GM18867 (cell line): ENCODE measurements around the gene HAPLN3.

Experiments
- ATAC-seq: cut with Tn5 transposase; IDR thresholded peaks from one replicate; pipeline ENCODE4 v1.9.1; 2021; ENCODE audit warnings: mild to moderate bottlenecking, moderate library complexity; ENCODE audit not compliant: unreplicated experiment

The HAPLN3 gene

DNA sequence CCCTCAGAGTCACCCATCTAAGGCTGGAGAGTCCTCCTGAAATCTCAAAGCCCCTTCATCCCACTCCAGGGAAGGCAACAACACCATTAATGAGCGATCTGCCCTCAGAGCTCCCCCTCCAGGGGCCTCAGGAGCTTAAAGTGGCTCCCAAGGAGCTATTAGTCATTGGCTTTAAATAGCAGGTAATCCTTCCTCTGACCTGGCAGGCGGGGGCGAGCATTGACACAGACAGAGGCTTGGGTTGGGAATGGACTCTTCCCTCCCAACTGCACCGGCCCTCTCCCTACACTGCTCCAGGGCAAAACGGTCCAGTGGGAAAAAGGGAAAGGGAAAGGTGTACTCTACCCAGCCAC lies 16.4 kb upstream of the HAPLN3 start:
- ATAC-seq, result no peak

DNA sequence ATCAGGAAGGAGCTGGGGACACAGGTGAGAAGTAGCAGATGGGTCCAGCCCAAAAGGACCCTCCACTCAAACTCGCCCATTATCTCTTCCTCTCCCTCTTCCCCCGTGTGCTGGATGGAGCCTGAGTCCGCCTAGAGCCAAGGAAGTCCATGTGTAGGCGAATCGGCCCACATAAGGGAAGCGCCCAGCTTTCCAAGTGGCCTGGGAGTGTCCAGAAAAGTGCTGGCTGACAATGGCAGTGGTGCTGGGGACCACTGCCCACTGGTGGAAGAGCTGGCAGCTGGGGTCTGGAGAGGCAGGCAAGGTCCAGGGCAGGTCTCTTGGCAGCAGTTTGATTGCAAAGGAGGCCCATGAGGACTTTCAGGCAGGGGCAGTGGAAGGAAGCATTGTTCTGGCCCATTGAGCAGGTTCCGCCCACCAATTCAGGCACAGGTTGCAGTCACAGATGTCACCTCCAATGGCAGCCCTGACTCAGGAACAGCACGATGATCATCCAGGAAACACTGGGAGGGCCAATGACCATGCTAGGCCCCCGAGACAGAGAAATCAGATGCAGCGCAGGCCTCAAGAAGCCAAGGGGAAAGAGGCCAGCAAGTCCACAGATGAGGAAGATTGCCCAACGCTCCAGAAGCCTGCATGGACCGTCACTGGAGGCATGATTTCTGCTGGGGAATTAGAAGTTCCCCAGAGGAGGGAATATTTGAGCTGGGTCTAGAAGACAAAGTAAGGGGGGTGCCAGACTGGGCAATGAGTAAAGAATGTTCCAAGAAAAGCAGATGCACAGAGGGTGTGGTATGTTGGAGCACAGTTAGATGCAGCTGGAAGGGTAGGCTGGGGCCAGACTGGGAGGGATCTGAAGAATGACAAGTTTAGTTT lies 14.8 kb upstream of the HAPLN3 start:
- no peak for ATAC-seq

DNA sequence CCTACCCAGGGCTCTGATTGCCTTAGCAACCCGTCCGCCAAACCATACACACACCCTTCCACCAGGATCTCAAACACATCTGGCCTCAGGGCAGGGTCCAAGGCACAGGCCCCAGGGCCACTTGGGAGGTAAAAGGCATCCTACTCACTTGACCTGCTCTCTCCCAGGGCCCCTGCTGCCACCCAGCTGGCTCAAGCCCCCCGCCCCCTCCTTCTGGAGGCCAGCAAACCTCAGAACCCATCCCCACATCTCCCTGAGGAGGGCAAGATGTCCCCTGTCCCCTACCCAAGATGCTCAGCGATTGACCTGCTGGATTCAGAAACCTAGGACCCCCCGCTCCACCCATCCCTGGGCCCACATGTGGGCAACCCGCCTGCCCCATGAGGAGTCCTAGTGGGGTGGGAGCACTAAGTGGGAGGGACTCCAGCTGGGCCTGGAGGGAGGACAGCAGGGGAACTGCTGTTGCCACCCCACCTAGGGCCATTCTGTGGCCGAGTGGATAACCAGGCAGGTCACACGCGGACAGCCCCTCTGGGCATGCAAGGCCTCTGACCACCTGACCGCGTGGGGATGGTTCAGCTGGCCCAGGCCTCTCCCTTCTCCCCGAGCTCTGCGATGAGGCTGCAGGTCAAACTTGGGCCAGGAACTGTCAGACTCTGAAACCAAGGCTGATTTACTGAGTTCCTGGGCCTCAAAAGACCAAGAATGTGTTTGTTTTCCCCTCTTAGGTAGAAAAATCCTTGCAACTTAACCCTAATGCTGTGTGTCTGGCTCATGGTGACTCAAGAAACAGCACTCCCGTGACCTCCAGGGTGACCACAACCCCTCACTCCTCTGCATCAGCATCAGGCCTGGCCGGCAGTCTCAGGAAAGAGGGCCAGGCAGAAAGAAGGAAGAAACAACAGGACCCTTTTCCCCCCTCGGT lies 13.6 kb upstream of the HAPLN3 start:
- ATAC-seq, result no peak

DNA sequence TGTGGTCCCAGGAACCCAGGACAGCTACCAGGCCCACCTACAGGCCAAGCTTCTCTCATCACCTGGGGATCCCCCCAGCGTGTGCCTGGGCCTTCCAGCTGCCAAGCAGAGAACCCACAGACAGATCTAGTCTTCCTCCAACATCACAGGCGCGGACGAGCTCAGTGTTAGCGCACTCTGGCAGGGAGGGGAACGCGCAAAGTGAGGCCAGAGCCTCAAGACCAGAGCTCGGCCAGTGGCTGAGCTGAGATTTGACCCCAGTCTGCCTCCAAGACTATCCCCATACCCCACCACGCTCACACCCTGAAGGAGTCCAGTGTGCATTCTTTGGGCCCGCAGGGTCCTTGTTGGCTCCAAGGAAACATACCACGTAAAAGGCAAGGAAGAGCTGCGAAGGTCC lies 12.8 kb upstream of the HAPLN3 start:
- ATAC-seq, result no peak

DNA sequence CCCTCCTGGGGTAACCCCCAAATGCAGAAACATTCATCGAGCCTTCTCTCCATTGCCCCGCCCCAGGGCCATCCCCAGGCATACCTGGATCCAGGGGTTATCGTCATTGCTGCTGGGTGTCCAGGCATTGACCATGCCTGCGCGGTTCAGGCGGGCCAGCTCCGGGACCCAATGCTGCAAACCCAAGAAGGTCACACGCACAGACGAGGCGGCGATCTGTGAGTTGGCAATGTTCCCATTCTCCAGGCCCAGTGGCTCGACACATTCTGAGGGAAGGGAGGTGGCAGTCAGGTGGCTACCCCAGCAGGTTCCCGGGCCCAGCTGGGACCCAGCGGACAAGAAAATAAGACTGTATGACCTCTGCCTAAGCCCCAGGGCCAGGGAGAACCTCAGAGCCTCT lies 11.8 kb upstream of the HAPLN3 start:
- ATAC-seq, result no peak

GRCh38 chr15:88906551-88906950 lies 11.2 kb upstream of the HAPLN3 start:
- ATAC-seq, result no peak

DNA sequence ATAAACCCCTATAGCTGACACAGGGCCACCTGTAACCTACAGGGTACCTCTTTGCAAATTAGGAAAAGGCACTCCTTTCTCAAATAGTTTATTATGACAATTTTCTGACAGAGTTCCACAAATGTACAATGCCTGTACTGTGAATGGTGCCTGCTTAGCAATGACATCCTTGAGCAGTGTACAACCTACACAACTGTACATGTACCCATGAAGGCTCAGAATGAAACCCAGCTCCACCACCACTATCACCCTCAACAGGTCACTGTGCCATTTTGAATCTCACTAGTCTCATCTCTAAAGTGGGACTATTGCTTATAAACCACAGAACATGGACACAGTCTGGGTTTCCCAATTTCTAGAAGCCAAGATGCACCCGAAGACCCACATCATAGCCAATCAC lies 10.8 kb upstream of the HAPLN3 start:
- ATAC-seq, result no peak

DNA sequence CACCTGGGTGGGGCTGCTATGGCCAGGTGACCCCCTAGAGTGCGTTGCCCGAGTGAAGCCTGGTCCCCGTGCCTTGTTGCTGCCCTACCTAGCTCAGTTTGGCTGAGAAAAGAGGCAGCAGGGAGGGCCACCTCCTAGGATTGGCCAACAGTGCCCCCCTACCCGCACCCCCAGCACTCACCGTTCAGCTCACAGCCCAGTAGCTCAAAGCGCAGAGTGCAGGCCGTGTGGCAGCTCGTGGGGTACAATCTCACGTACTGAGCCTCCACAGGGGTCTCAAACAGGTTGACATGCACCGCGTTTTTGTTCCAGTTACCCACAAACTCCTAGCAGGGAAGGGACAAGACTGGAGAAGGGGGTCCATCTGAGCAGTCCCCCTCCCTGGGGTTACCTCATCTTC lies 10.2 kb upstream of the HAPLN3 start:
- no peak for ATAC-seq

DNA sequence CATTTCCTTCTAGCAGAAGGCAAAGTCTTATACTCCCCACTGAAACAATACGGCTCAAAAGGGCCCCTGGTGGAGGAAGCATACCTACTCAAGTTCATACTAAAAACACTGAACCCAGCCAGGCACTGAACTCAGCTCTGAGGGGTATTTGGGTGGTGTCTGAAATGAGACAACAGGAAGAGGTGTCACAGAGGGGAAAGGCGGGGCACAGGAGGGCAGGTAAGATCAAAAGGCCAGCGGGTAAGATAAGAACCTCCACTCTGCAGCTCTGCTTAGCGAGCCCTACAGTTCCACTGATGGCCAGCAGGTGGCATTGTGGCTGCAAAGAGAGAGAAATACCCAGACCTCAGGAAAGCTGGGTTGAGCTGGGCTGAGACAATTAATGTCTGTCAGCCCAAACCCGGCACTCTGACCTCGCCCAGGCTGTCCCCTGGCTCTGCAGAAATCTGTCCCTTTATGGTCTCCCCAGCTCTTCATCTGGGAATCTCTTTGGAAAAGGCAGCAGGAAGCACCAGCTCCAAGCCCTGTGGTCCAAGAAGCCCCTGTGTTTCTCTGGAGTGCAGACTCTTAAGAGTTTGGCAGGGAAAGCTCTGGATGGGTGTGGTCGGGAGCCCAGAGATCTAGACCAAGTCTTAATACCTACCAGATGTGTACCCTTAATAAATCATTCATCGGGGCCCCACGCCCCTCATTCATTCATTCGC lies 9.4 kb upstream of the HAPLN3 start:
- peak; percentile 76 for ATAC-seq

DNA sequence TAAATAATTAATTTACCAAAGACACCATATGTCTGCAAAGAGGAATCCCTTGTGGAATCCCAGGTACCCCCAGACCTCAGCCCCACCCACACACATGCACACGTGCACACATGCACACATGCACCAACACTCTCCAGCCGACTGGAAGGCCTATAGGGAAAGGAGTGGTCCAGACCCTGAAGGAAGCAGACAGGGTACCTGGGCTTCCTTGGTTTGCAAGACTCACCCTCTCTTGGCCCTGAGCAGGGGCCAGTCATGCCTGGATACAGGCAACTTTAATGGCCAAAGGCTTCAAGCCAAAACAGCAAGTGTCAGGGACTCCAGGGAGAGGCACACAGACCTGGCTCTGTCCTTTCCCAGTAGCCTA lies 8.9 kb upstream of the HAPLN3 start:
- no peak for ATAC-seq

GRCh38 chr15:88902846-88903245 lies 7.5 kb upstream of the HAPLN3 start:
- no peak for ATAC-seq

GRCh38 chr15:88902221-88902835 lies 7.0 kb upstream of the HAPLN3 start:
- no peak for ATAC-seq

- no peak for ATAC-seq
Observed at GRCh38 chr15:88901508-88902220, 6.3 kb upstream of the HAPLN3 start.

- no peak for ATAC-seq
Observed at GRCh38 chr15:88900982-88901418, 5.7 kb upstream of the HAPLN3 start.

DNA sequence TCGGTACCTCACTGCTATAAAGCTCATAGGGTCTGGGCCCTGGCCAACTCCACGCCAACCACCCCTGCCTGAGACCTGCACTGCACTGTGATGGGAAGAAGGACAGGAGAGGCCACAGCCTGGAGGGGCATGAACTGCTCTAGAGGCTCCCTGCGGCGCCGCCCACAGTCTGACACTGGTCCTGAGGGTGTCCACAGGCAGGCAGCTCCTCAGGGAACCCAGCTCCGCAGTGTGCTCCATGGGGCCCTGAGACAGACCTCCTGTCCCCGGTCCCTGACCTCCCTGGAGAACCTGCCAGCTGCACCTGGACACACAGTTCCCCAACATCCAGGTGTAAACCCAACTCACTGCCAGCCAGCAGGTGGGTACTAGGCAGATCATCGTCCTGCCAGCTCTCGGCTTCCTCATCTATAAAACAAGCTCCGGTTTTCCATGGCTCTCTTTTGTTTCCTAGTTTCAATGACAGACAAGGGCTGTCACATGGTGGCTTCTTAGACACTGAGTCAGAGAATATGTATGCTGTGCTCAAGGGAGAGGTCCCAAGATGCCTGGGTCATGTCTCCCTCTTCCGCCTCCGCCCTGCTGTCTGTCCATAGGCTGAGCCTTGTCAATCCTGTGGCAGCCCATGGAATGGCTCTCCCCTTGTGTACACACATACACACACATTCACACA lies 5.1 kb upstream of the HAPLN3 start:
- no peak for ATAC-seq

DNA sequence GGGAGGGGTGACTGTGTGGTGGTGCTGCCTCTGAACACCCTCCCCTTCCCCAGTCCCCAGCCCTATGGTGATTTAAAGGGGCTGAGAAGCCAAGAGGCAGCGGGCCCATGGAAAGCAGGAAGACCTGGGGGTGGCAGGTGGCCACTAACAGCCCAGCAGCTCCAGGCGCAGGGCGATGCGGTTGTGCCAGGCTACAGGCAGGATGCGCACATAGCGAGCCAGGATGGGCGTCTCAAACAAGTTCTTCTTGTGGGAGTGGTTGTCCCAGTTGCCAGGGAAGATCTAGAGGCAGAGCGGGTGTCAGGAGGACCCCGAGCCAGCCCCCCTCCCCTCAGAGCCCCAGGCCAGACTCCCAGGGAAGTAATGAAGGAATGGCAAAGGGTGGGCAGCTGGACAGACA lies 3.9 kb upstream of the HAPLN3 start:
- no peak for ATAC-seq

DNA sequence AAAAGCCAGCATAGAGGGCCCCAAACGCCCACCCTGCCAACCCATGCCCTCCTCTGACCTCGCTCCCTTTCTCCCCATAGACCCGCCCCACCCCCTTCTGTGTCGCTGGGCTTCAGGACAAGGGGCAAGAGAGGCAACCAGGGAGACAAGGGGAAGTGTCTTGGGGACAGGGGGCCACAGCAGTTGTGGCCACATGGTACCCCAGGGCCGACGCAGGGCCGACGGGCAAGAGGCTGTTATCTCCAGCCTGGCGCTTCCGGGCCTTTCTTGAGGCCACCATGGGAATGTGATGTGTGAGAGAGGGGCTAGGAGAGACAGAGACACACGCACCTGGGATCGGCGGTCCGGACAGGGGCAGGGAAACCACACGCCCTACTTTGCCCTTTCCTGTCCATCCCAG lies 3.4 kb upstream of the HAPLN3 start:
- ATAC-seq, result no peak

DNA sequence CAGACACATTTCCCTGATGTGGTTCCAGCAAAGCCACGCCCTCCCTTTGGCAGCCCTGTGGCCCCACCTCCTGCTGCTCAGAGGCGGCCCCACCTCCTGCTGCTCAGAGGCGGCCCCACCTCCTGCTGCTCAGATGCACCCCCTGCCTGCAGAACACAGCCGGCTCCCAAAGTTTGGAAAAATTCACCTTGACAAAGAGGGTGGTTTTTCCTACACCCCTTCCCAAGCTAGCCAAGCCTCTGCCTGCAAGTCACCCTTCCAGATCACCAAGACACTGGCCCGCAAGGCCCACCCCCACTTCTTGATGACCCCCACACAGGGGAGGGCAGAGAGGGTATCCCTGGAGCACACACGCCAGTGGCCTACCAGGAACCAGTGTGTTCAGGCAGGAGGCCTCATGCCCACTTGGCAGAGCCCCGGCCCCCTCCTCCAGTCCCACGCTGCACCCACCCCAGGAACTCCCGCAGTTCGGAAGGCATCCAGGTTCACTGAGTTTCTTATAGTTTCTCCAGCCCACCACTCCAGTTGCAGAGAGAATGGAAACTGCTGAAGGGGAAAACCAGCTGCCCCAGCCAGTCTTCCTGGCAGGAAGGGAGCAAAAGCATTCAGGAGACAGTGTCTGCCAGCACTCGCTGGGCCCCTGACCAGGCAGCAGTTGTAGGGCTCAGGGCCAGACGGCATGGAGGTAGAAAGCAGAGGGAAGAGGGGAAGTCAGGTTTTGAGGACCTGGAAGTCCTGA lies 2.3 kb upstream of the HAPLN3 start:
- ATAC-seq, result no peak

DNA sequence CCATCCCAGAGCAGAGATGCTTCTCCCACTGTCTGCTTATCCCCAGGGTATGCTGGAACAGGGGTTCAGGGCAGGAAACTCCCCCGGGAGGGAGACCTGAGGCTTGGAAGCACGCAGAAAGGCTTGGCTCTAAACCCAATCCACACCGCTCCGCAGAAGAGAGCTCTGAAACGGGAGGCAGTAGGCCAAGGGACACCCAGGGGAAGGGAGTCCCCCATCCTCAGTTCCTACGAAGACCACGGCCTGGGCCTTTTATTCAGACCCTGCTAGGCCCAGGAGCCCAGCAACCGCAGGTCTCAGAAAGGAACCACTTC lies 1.8 kb upstream of the HAPLN3 start:
- ATAC-seq, result no peak
